GM12874 (cell line): Measurements from ENCODE around the gene HSPA12A.

Source experiments
- CTCF ChIP-seq: IDR thresholded peaks from 2 replicates; pipeline ENCODE4 v1.5.1; 2011; ENCODE audit warnings: low read depth, mild to moderate bottlenecking, control low read depth, low read length, moderate library complexity; ENCODE audit not compliant: insufficient read depth

The HSPA12A gene

DNA sequence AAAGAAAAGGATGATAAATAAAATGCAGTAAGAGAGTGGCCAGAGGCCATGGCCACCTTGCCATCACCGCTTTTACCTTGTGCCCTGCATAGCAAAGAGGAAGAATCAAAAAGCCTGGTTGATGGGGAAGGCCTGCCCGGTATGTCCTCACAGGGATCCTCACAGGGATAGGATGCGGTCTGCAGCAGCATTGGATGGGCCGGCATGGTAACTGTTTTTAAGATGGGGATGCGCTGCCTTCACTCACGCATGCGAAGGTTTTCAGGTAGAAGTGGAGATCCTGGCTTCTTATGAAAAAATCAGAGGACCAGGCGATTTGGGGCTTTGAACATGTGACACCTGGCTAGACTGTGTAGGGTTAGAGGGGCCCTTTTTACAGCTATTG lies 109.2 kb downstream of the HSPA12A start:
- no peak for TF ChIP-seq CTCF

GRCh38 chr10:116632596-116633215 lies 109.7 kb downstream of the HSPA12A start:
- no peak for TF ChIP-seq CTCF

DNA sequence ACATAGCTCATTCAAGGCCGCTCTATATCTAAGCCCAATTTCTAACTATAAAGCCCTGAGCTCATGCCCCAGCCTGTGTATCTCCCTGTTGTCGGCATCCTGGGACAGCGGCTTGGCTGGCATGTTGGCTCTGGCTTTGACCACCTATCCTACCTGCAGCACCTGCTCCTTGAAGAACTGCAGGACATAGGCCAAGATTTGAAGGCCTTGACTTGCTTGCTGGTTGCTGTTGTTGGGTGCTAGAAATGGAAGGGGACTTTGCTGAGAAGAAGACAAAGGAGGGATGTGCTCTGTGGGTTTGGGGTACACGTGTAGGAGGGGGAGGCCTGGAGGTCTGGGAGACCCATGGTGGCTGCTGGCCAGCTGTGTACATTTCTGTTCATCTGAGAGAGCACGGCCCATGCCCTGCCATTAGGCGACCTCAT lies 110.5 kb downstream of the HSPA12A start:
- TF ChIP-seq CTCF = no peak

- TF ChIP-seq CTCF = no peak
Observed at GRCh38 chr10:116630020-116630419, 112.3 kb downstream of the HSPA12A start.

DNA sequence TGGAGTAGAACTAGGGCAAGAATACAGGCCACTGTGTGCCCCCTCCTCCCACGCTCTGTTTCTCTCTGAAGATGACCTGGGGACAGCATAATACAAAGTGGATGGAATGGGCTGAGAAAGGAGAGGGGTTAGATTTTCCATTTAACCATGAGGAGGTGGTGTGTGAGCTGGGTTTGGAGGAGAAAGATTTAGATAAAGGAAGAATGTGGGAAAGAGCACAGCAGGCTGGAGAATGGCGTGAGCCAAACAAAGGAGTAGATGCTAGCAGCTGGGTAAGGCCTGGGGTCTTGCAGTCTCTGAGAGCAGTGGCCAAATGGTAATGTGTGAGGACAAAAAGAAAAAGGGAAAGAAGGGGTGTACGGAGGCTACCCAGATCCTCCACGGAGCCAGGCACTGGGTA lies 113.0 kb downstream of the HSPA12A start:
- TF ChIP-seq CTCF = no peak

- TF ChIP-seq CTCF = no peak
Observed at GRCh38 chr10:116627386-116627933, 114.9 kb downstream of the HSPA12A start.

DNA sequence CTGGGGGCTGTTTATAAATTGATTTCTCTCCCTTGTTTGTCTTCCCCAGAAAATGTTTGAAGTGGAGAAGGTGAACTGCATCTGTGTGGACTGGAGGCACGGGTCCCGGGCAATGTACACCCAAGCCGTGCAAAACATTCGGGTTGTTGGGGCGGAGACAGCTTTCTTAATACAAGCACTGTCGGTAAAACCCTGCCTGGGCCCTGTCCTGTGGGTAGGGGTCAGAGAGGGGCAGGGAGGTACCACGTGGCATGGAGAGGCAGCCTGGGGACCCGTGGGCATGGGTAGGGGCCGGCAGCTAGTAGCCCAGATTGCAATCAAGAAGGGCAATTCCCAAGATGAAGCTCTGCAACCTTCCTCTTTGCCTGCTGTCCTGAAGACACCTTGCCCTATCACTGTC lies 115.6 kb downstream of the HSPA12A start:
- no peak for TF ChIP-seq CTCF
